DMS79 treated with DMSO at 0.1 percent for 48 hours (cell line): ENCODE data around the gene RASA3.
"Not testable (repeated sequence)": the region's sequence is repeated elsewhere in the genome, so short reads cannot be mapped to it uniquely, and the experiment has no call there.

Source experiments
- DNase-seq: peaks from one replicate; lab custom pipeline; 2025; lab: John Stamatoyannopoulos, UW

RASA3 gene

GRCh38 chr13:113988859-113989258 is 143.6 kb downstream of the RASA3 start:
- not testable (repeated sequence) for DNase-seq

GRCh38 chr13:113982296-113982661 is 150.1 kb downstream of the RASA3 start:
- DNase-seq, result no peak

DNA sequence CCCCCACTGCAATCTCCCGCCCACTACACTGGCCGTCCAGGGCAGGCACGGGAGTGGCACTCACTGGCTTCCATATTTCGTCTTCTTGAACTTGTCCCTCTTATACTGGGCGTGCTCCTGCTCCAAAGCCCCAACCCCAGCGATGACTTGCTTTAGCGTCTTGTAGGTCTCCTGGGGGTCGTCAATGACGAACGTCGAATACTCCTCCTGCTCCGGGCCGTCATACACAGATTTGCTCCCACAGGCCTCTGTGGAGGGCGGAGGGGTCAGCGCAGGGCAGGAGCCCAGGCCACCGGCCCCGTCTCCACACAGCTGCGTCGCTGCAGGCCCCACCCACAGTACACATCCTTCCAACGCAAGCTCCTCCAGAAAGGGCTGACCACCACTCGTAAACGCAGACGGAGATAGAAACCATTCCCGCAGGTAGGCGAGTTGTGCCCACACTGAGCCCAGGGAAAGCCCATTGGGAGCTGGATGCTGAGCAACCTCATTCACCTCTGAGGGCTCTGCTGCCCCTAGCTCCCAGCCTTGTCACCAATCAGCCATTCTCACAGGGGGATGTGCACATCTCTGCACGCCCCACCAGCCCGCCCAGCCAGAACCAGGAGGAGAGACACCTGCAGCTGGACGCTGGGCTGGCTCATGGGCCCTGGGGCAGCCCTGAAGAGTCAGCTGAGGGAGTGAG is 150.7 kb downstream of the RASA3 start:
- DNase-seq, result no peak

- DNase-seq, result peak; percentile 100
These were observed 151.2 kb downstream of the RASA3 start for GRCh38 chr13:113981194-113981605.

DNA sequence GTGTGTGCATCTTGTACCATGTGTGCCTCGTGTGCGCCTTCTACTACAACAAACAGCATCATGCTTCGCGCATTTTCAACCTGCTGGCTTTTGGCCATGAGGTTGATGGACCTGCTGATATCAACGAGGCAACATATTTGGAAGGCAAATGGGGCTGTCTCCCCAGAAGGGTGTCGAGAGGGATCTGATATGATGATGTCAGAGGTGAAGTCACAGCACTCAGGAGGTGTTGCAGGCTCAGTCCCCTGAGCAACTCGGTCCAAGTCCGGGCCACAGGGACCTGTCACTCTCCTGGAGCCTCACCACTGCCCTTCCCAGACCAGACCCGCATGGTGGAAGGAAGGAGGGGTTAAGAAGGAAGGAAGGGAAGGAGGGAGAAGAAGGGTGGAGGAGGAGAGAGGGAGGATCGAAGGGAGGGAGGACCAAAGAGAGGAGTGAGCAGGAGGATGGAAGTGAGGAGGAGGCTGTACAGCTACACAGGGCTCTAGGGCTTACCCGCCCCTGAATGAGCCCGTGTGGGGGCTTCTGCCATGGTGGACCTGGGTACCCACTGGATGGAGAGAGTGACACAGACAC is 151.8 kb downstream of the RASA3 start:
- DNase-seq, result peak; percentile 90

GRCh38 chr13:113979791-113980471 is 152.5 kb downstream of the RASA3 start:
- DNase-seq, result no peak

DNA sequence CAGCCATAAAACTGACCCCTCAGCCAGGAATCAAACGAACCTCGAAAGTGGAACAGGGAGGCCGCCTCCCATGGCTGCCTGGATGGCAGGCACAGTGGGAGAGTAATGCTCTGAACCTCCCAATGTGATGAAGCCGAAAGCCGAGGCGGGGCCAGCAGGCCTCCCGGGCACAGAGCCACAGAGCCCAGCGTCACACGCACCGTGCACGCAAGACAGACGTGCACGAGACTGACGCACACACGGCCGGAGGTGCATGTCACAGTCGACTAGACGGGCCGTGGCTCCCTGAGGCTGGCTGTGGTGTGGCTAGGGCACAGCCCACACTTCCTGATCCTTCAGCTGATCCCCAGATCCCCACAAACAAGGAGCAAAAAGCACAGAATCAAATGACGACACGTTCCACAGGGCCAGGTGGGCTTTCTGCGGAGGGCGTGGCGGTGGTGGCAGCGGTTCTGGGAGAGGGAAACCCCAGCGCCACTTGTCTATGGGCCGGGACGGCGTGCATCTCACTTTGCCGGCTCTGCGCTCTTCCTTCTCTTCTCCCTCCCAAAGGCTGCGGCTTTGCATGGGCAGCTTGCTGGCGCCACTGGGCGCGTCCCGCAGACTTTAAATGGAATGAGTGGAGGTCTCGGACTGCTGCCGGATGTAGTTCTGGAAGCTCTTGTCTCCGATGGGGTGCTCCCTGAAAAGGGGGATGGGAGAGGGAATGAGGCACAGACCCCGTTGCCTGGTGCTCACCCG is 153.5 kb downstream of the RASA3 start:
- no peak for DNase-seq

DNA sequence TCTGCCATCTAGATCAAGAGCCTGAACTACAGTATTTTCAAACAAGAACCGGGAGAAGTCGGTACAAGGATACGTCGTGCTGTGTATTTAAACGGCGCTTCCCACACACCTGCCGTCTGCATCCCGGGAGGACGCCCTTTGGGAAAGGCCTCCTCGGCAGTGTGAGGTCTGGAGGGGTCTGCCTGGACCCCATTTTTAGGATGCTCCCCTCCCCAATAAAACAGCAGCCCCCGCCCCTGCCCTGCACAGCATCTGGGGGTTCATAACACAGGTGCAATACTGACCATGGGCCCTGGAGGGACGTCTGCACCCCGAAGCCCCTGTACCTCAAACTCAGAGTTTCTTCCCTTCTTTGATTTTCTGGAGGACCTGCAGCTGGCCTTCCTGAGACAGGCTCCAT is 154.4 kb downstream of the RASA3 start:
- no peak for DNase-seq

- DNase-seq, result no peak
These were observed 155.4 kb downstream of the RASA3 start for GRCh38 chr13:113976711-113977684.

- no peak for DNase-seq
These were observed 157.0 kb downstream of the RASA3 start for GRCh38 chr13:113975416-113975815.

DNA sequence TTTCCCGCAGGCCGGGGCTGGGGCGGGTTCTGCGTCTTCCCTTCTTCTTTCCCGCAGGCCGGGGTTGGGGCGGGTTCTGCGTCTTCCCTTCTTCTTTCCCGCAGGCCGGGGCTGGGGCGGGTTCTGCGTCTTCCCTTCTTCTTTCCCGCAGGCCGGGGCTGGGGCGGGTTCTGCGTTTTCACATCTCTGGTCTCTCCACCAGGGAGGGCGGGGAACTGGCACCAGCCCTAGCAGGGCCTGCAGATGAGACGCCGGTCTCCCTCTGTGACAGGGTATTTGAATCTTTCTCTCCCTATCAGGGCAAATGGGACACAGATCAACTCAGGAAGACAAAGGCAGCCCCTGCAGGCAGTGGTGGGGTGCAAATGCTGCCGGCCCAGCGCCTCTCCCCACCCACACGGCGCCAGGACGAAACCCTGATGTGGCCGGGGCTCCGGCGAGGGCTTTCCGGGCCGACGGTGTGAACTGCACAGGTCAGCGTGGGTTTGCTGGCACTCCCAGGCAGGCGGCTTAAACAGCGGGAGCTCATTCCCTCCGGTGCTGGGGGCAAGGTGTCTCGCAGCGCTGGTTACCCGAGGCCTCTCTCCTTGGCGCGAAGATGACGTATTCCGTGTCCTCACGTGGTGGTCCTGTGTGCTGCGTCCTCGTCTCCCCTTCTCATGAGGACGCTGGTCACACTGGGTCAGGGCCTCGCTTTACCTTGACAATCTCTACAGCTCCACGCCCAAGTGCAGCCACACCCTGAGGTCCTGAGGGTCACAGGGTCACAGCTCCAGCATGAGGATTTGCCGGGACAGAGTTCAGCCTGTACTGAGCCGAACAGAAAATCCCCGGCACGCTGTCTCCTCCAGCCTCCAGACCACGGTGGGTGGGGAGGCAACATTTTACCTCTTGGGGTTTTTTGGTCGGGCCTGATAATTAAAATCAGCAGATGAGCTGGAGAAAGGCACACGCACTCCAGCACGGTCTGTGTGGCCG is 157.8 kb downstream of the RASA3 start:
- DNase-seq, result no peak

DNA sequence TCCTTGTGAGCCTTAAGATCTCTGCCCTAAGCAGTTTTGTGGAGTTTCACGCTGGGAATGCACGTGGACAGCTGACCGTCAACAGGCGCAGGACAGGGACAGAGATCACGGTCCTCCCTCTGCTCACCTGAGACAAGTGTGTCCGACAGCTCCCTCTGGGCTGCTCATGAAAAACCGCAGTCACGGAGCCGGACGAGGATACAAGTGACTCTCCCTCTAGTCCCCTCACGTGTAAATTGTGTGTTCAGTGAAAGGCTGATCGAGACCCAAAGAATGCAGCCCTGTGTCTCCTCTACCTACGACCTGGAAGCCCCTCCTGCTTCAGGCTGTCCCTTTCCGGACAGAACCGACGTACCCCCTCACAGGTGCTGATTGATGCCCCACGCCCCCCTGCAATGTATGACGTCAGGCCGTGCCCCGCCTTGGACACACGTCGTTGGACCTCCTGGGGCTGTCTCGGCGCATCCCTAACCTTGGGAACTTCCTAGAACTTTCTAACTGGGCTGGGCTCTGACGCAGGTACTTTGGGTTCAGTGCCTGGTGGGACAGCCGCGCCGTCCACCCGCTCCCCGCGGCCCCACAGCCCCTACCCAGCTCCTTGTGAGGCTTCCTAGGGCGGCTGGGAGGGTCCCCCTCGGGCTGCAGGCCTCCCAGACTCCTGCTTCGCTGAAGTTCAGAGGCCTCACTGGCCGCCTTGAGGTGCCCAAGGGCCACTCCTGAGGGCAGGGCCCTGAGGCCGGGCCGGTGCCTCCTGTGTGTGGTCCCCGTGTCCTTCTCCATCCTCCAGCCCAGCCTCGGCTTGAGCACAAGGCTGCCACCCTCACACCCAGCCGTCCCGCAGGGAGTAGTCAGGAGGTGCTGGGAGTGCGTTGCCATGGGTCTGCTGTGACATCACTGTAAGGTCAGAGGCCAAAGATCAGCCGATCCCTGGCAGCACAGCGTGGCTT is 158.9 kb downstream of the RASA3 start, which contains the start of gene C13orf46:
Gene C13orf46, minus strand, starts transcription at position 859 of the 947 bp plus-strand sequence. Its CDS starts 79 bp downstream, at position 780.
- no peak for DNase-seq

DNA sequence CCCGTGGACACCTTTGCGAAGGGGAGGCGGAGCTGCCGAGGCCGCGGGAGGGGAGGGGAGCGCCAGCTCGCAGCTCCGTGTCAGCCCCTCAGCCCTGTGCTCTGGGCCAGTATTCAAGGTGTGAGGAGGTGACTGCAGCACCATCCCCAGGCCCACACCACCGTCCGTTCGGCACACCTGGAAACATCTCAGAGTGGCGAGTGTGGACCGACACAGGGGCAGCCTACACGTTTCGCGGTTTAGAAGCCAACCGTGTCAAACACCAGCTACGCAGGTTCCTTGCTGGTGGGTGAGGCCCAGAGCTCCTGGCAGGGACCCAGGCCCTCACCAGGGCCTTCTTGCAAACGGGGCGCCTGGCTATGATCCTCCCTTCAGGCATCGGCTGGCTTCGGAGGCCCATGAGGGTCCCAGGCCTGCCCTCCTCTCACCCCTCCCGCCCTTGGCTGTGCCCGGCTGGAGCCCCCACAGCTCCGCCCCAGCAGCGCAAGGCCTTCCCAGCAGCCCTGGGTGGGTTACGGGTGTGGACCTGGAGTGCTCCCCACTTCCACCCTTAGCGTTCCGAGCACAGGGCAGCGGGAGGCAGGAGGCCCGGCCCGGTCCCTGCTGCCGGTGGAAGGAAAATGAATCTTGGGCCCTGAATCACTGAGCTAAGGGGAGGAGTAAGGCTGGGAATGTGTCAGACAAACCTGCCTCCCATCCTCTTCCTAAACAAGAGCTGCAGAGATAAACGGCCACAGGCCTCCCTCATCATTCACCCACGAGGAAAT is 159.8 kb downstream of the RASA3 start:
- DNase-seq, result no peak

GRCh38 chr13:113971471-113972231 is 160.8 kb downstream of the RASA3 start:
- DNase-seq, result no peak

- DNase-seq, result peak; percentile 32
These were observed 161.5 kb downstream of the RASA3 start for GRCh38 chr13:113970810-113971470.

DNA sequence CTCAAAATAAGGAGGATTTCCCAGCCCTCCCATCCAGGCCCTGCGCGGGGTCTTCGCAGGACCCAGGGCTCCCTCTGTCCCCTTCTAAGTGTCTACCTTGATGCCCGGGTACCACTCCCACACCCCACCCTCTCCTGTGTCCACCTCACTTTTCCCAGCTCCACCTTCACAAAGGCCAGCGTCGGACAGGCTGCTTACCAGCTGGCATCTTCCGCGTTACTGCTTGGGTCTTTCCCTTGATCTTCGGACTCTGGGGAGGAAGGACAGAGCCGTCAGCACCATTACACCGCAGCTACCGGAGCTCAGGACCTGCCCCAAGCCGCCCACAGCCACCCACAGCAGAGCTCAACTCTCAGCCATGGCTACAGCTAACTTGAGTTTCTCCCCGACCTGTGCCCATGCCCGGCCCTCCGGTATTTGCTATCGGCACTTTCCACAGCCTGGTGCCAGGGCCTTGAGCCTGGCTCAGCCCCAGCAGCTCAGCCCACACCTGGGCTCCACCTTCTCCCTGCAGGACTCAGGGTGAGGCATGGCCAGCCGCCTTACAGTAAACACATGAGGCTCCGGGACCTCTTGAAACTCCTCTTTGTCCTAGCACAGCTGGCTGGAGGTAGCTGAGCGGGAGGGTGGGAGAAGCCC is 162.3 kb downstream of the RASA3 start:
- no peak for DNase-seq
